Measurements from ENCODE around the gene UAP1L1.
A peak's percentile ranks its signal among the peaks of the same experiment; 100 is the strongest.

Gene UAP1L1

DNA sequence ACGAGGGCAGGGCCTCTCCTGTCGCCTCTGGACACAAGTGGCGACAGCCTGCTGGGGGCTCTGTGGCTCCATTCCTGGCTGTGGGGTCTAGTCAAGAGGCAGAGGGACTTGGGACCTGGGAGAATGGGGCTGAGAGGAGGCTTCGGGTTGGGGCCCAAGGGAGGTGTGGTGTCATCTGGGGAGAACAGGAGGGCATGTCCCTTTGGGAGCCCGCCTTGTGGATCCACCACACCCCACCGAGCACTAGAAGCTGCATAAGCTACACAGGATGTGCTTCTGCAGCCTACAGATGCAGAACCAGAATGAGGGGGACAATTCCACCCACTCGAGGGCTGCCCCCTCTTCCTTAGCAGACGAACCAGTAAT, 5.6 kb downstream of the UAP1L1 start:
- no peaks in the 10 kb centered on the region for H3K9me3 Mint-ChIP-seq
- peaks cover 19 to 22% of the 10 kb centered on the region in 2 donors for H3K36me3 Mint-ChIP-seq
- H3K4me3 Mint-ChIP-seq: peak overlapping the region in 1 of 2 donors; percentile 39
- H3K4me1 Mint-ChIP-seq: peaks cover 40 to 42% of the 10 kb centered on the region in 2 donors
- peak overlapping the region; percentile 63 for H3K27ac Mint-ChIP-seq
- H3K27me3 Mint-ChIP-seq: no peaks in the 10 kb centered on the region
- ATAC-seq (replicated peaks): no peak
- no peak for DNase-seq

DNA sequence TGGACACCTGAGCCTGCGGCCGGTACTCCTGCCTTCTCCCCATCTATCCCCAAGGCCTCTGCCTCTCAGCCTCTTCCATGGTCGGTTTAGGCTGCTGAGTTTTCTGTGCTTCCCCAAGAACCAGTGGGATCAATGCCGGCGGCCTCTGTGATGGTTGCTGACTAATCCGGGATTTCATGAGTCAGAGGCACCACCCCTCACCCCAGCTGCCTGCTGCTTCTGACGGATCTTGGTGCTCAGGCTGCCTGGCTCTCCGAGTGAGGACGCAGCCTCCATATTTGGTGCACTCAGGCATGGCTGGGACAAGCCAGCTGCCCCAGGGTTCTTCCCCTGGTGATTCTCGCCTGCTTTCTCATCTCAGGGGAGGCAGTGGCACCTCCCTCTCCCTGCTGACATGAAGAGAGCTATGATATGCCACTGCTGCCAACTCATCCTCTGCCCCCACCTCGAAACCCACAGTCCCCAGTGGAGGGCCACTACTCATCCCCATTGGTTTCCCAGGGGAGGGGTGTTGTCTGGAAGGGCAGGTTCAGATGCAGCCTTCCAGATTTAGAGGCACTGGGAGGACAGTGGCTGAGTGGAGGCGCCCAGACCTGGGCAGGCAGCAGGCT, 6.2 kb downstream of the UAP1L1 start:
- peak; percentile 81 for DNase-seq
- Mint-ChIP-seq H3K27me3 (no peaks in the 10 kb centered on the region), H3K4me1 (peaks cover 42 to 47% of the 10 kb centered on the region in 2 donors), H3K27ac (peak overlapping the region; percentile 87), H3K36me3 (peaks cover 19 to 26% of the 10 kb centered on the region in 2 donors), H3K4me3 (peak overlapping the region; percentile 39 to 53), H3K9me3 (no peaks in the 10 kb centered on the region)
- peak; percentile 37 to 54 for ATAC-seq (replicated peaks)

DNA sequence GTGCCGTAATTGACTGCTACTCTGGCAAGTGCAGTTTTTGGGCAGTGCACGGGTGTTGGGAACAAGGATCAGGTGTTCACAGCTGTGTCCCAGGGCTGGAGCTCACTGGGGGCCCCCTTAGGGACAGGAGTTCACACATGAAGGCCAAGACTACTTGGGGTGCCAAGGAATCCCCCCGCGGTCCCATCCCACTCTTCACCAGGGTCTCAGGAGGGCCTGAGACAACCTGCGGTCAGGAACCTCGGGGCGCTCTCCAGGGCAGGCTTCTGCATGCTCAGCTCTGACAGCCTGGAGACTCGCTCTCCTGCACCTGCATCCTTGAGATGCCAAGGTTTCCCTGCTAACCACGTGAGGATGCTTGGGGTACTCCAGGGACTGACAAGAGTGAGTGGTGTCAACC, 7.2 kb downstream of the UAP1L1 start:
- Mint-ChIP-seq H3K27me3 (no peaks in the 10 kb centered on the region), H3K27ac (peak overlapping the region; percentile 9), H3K9me3 (no peaks in the 10 kb centered on the region), H3K4me1 (peaks cover 47 to 53% of the 10 kb centered on the region in 2 donors), H3K4me3 (no peak overlapping the region), H3K36me3 (peaks cover 24 to 32% of the 10 kb centered on the region in 2 donors)
- no peak for ATAC-seq (replicated peaks)
- DNase-seq: no peak

DNA sequence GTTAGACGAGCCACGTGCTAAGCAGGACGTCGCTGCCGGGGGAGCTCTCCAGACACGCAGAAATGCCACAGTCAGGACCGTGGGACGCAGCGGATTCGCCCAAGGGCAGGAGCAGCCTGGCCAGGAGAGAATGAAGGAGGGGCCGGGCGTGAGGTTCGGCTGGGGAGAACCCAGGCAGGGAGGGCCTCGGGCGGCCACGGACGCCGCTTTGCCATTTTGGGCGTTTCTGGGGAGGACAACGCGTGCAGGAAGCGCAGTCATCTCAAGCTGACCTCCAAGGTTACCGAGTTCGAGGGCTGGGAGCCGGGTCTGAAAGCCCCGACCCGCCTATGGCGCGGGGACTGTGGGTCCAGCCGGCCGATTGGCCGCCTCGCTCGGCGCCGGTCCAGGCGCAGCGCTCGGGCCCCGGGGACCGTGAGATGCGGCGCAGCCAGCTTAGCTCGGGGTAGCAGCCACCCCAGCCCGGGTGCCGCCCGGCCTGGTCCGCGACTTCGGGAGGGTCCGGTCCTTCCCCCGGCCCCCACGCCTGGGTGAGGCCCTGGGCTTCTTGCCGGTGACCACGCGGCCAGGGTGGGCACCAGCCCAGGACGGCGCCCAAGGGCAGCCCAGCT, 8.7 kb downstream of the UAP1L1 start:
- DNase-seq (peak; percentile 36), ATAC-seq (replicated peaks) (peak; percentile 1)
- Mint-ChIP-seq H3K4me1 (peaks cover 45 to 58% of the 10 kb centered on the region in 2 donors), H3K27ac (peak overlapping the region; percentile 99), H3K9me3 (no peaks in the 10 kb centered on the region), H3K36me3 (peaks cover 21 to 37% of the 10 kb centered on the region in 2 donors), H3K4me3 (peak overlapping the region; percentile 90 to 98), H3K27me3 (no peaks in the 10 kb centered on the region)

DNA sequence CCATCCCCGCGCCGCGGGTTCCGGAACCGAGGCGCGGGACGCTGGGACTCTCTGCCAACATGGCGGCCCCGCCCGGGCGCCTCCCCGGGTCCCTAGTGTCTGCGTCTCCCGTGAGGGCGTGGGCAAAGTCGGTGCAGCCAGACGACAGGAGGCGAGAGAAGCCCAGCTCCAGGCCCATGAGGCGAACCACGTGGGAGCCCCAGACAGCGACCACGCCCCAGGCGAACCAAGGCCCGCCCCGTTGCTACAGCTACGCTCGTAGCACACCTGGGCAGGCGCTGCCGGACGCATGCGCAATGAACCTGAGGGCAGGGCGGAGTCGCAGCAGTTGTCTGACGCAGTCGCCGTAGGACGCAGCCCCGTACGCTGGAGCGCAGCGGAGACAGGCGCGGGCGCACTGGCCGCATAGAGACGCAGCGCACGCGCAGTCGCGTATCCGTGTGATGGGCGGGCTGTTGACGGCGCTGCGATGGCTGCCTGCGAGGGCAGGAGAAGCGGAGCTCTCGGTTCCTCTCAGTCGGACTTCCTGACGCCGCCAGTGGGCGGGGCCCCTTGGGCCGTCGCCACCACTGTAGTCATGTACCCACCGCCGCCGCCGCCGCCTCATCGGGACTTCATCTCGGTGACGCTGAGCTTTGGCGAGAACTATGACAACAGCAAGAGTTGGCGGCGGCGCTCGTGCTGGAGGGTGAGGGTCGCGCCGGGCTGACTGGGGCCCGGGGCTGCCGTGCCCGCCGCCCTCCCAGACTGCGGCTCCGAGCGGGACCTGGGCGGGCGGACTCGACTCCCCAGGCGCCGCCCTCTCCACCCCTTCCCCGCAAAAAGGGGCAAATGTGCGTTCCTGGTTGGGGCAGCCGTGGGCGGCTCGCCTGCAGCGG, 9.5 kb downstream of the UAP1L1 start, which contains the start of gene MAN1B1:
TSS of gene MAN1B1 (plus strand) at position 455 of the 878 bp plus-strand sequence. CDS start at position 470, 15 bp downstream.
- Mint-ChIP-seq H3K9me3 (no peaks in the 10 kb centered on the region), H3K36me3 (peaks cover 22 to 36% of the 10 kb centered on the region in 2 donors), H3K27ac (peak within 1 kb of the TSS; percentile 99), H3K4me3 (peak within 1 kb of the TSS; percentile 90 to 98), H3K4me1 (peaks cover 45 to 61% of the 10 kb centered on the region in 2 donors), H3K27me3 (no peaks in the 10 kb centered on the region)
- peak; percentile 77 to 85 for ATAC-seq (replicated peaks)
- peak; percentile 100 for DNase-seq

DNA sequence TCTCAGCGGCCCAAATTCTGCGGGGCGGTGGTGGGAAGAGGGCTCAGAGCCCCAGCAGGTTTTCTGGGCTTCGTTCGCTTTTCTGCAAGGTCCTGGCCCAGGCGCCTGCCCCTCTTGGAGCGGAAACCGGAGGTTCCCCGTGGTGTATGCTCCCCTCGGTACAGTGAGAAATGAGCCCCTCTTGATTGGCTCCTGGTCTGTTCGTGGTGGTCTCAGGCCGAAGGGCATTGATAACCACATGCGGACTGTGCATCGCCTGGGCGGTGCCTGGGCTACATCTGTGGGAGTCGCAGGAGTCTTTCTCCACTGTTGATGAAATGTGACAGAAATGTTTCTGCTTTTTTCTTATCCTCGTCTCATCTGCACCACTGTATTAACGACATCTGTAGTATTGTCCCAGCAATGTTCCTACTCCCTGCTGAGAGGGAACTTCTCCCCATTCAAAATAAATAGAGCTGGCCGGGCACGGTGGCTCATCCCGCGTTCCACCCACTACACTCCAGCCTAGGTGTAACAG, 10.2 kb downstream of the UAP1L1 start:
- Mint-ChIP-seq H3K4me1 (peaks cover 39 to 61% of the 10 kb centered on the region in 2 donors), H3K27me3 (no peaks in the 10 kb centered on the region), H3K27ac (peak overlapping the region; percentile 93), H3K36me3 (peaks cover 19 to 31% of the 10 kb centered on the region in 2 donors), H3K4me3 (peak overlapping the region; percentile 86 to 98), H3K9me3 (no peaks in the 10 kb centered on the region)
- ATAC-seq (replicated peaks): peak; percentile 1 to 2
- DNase-seq: no peak

DNA sequence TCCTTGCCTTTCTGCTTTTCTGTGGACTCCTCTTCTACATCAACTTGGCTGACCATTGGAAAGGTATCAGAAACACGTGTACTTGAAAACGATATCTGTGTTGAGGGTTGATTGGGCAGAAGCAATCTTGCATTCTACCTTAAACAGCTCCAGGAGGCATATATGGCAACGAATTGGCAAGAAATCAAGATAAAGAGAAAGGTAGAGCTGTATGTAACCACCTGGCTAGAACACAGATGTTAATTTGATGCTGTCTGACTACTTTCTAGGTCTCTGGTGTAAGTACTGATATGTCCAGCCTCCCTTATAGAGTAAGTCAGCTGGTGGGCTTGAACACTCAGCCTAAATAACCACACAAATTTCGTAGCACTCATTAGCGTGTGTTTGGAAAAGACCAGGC, 10.8 kb downstream of the UAP1L1 start:
- Mint-ChIP-seq H3K27me3 (no peaks in the 10 kb centered on the region), H3K4me1 (peaks cover 35 to 55% of the 10 kb centered on the region in 2 donors), H3K9me3 (no peaks in the 10 kb centered on the region), H3K4me3 (peak overlapping the region; percentile 86 to 98), H3K36me3 (peaks cover 19 to 33% of the 10 kb centered on the region in 2 donors), H3K27ac (no peak overlapping the region)
- no peak for ATAC-seq (replicated peaks)
- DNase-seq: no peak

- peaks cover 21 to 37% of the 10 kb centered on the region in 2 donors for H3K36me3 Mint-ChIP-seq
- no peaks in the 10 kb centered on the region for H3K27me3 Mint-ChIP-seq
Measured at GRCh38 chr9:137089232-137089947, 12.1 kb downstream of the UAP1L1 start.

GRCh38 chr9:137095664-137096517, 18.6 kb downstream of the UAP1L1 start:
- ATAC-seq (replicated peaks) (peak; percentile 80 to 95), DNase-seq (no peak)
- H3K4me1 Mint-ChIP-seq: peaks cover 4% of the 10 kb centered on the region in 2 donors
- H3K4me3 Mint-ChIP-seq: peak overlapping the region; percentile 50 to 56
- H3K9me3 Mint-ChIP-seq: no peaks in the 10 kb centered on the region
- peak overlapping the region; percentile 42 for H3K27ac Mint-ChIP-seq
- H3K36me3 Mint-ChIP-seq: peaks cover 30 to 48% of the 10 kb centered on the region in 2 donors
- H3K27me3 Mint-ChIP-seq: no peaks in the 10 kb centered on the region

More at GRCh38 chr9:137089232-137089947, 12.1 kb downstream of the UAP1L1 start:
- ATAC-seq (replicated peaks): no peak
- Mint-ChIP-seq H3K9me3 (no peaks in the 10 kb centered on the region), H3K4me3 (no peak overlapping the region), H3K27ac (no peak overlapping the region), H3K4me1 (peaks cover 25 to 42% of the 10 kb centered on the region in 2 donors)
- no peak for DNase-seq

GRCh38 chr9:137096785-137097546, 19.6 kb downstream of the UAP1L1 start:
- Mint-ChIP-seq H3K36me3 (peaks cover 25 to 44% of the 10 kb centered on the region in 2 donors), H3K9me3 (no peaks in the 10 kb centered on the region), H3K27ac (no peak overlapping the region), H3K4me3 (no peak overlapping the region), H3K27me3 (no peaks in the 10 kb centered on the region), H3K4me1 (peaks cover 0 to 4% of the 10 kb centered on the region in 2 donors)
- no peak for ATAC-seq (replicated peaks)
- no peak for DNase-seq

- no peaks in the 10 kb centered on the region for H3K9me3 Mint-ChIP-seq
- no peak for ATAC-seq (replicated peaks)
- DNase-seq: no peak
- H3K36me3 Mint-ChIP-seq: peaks cover 24 to 40% of the 10 kb centered on the region in 2 donors
- no peak overlapping the region for H3K4me3 Mint-ChIP-seq
- no peaks in the 10 kb centered on the region for H3K27me3 Mint-ChIP-seq
- H3K27ac Mint-ChIP-seq: no peak overlapping the region
- H3K4me1 Mint-ChIP-seq: peaks cover 0 to 4% of the 10 kb centered on the region in 2 donors
Measured at GRCh38 chr9:137097761-137098462, 20.6 kb downstream of the UAP1L1 start.

- H3K27me3 Mint-ChIP-seq: no peaks in the 10 kb centered on the region
- no peak overlapping the region for H3K4me3 Mint-ChIP-seq
- DNase-seq: no peak
- ATAC-seq (replicated peaks): no peak
- peaks cover 23 to 37% of the 10 kb centered on the region in 2 donors for H3K36me3 Mint-ChIP-seq
- peaks cover 0 to 4% of the 10 kb centered on the region in 2 donors for H3K4me1 Mint-ChIP-seq
- H3K27ac Mint-ChIP-seq: no peak overlapping the region
- H3K9me3 Mint-ChIP-seq: no peaks in the 10 kb centered on the region
Measured at GRCh38 chr9:137099231-137099630, 21.9 kb downstream of the UAP1L1 start.
